ENCODE measurements around the gene MRPL23. TPM values are rescaled to one million over a fixed set of nuclear protein-coding genes. Genes with fewer than 3 reads are reported as not detected.

MRPL23 gene
- total RNA-seq, 2 donors from 2014 or later: 96.4 to 132 TPM

- DNase-seq (ENCODE audit: low spot score in 2 of 2) (no peak), ATAC-seq (no peak)
- Mint-ChIP-seq H3K36me3 (no peaks in the 10 kb centered on the region), H3K9me3 (no peaks in the 10 kb centered on the region), H3K27ac (no peak overlapping the region)
Measured at GRCh38 chr11:1928891-1929541, 18.1 kb upstream of the MRPL23 start.

GRCh38 chr11:1929621-1930461 is 17.3 kb upstream of the MRPL23 start:
- no peak for ATAC-seq
- Mint-ChIP-seq H3K27ac (no peak overlapping the region), H3K9me3 (no peaks in the 10 kb centered on the region), H3K36me3 (no peaks in the 10 kb centered on the region)
- no peak for DNase-seq (ENCODE audit: low spot score in 2 of 2)

- Mint-ChIP-seq H3K27ac (no peak overlapping the region), H3K9me3 (no peaks in the 10 kb centered on the region), H3K36me3 (no peaks in the 10 kb centered on the region)
- no peak for ATAC-seq
- no peak for DNase-seq (ENCODE audit: low spot score in 2 of 2)
Measured at GRCh38 chr11:1930462-1930830, 16.7 kb upstream of the MRPL23 start.

GRCh38 chr11:1931341-1932104 is 15.6 kb upstream of the MRPL23 start:
- no peak overlapping the region for H3K27ac Mint-ChIP-seq
- no peak for ATAC-seq
- DNase-seq (ENCODE audit: low spot score in 2 of 2): no peak
- no peaks in the 10 kb centered on the region for H3K36me3 Mint-ChIP-seq
- H3K9me3 Mint-ChIP-seq: no peaks in the 10 kb centered on the region

GRCh38 chr11:1932105-1932480 is 15.0 kb upstream of the MRPL23 start:
- ATAC-seq (no peak), DNase-seq (ENCODE audit: low spot score in 2 of 2) (no peak)
- H3K36me3 Mint-ChIP-seq: no peaks in the 10 kb centered on the region
- no peaks in the 10 kb centered on the region for H3K9me3 Mint-ChIP-seq
- H3K27ac Mint-ChIP-seq: no peak overlapping the region

- no peak for DNase-seq (ENCODE audit: low spot score in 2 of 2)
- no peak overlapping the region for H3K27ac Mint-ChIP-seq
- no peak for ATAC-seq
- H3K9me3 Mint-ChIP-seq: no peaks in the 10 kb centered on the region
- H3K36me3 Mint-ChIP-seq: no peaks in the 10 kb centered on the region
Measured at GRCh38 chr11:1932681-1933080, 14.5 kb upstream of the MRPL23 start.

GRCh38 chr11:1933416-1934334 is 13.5 kb upstream of the MRPL23 start:
- Mint-ChIP-seq H3K9me3 (no peaks in the 10 kb centered on the region), H3K36me3 (no peaks in the 10 kb centered on the region), H3K27ac (no peak overlapping the region)
- DNase-seq (ENCODE audit: low spot score in 2 of 2) (no peak), ATAC-seq (no peak)

- DNase-seq (ENCODE audit: low spot score in 2 of 2): peak in 1 of 2 donors; percentile 50
- Mint-ChIP-seq H3K27ac (no peak overlapping the region), H3K36me3 (no peaks in the 10 kb centered on the region), H3K9me3 (no peaks in the 10 kb centered on the region)
- no peak for ATAC-seq
Measured at GRCh38 chr11:1934335-1935155, 12.6 kb upstream of the MRPL23 start.

- DNase-seq (ENCODE audit: low spot score in 2 of 2) (peak in 1 of 2 donors; percentile 50), ATAC-seq (no peak)
- H3K27ac Mint-ChIP-seq: no peak overlapping the region
- H3K9me3 Mint-ChIP-seq: no peaks in the 10 kb centered on the region
- H3K36me3 Mint-ChIP-seq: no peaks in the 10 kb centered on the region
Measured at GRCh38 chr11:1935156-1936071, 11.7 kb upstream of the MRPL23 start.

GRCh38 chr11:1936072-1936780 is 10.9 kb upstream of the MRPL23 start:
- DNase-seq (ENCODE audit: low spot score in 2 of 2): peak in 1 of 2 donors; percentile 41
- ATAC-seq: no peak
- Mint-ChIP-seq H3K36me3 (no peaks in the 10 kb centered on the region), H3K27ac (no peak overlapping the region), H3K9me3 (no peaks in the 10 kb centered on the region)

- H3K9me3 Mint-ChIP-seq: no peaks in the 10 kb centered on the region
- DNase-seq (ENCODE audit: low spot score in 2 of 2): peak in 1 of 2 donors; percentile 52
- no peak overlapping the region for H3K27ac Mint-ChIP-seq
- H3K36me3 Mint-ChIP-seq: no peaks in the 10 kb centered on the region
- ATAC-seq: no peak
Measured at GRCh38 chr11:1936781-1937615, 10.1 kb upstream of the MRPL23 start.

GRCh38 chr11:1937616-1938342 is 9.4 kb upstream of the MRPL23 start:
- H3K9me3 Mint-ChIP-seq: no peaks in the 10 kb centered on the region
- no peaks in the 10 kb centered on the region for H3K36me3 Mint-ChIP-seq
- no peak overlapping the region for H3K27ac Mint-ChIP-seq
- DNase-seq (ENCODE audit: low spot score in 2 of 2) (peak in 1 of 2 donors; percentile 51), ATAC-seq (no peak)

Data from activated naive CD4-positive, alpha-beta T cell treated with anti-CD3 and anti-CD28 coated beads, Interleukin-2, amount 50 U/mL, for 72 hours (primary cell).